Measurements from ENCODE around the gene CWF19L2. TPM values are rescaled to one million over a fixed set of nuclear protein-coding genes. Genes with fewer than 3 reads are reported as not detected.

CWF19L2 gene
- polyA plus RNA-seq, 1 of the 3 experiments (the other 2 are of a cell fraction): 0.74 TPM

DNA sequence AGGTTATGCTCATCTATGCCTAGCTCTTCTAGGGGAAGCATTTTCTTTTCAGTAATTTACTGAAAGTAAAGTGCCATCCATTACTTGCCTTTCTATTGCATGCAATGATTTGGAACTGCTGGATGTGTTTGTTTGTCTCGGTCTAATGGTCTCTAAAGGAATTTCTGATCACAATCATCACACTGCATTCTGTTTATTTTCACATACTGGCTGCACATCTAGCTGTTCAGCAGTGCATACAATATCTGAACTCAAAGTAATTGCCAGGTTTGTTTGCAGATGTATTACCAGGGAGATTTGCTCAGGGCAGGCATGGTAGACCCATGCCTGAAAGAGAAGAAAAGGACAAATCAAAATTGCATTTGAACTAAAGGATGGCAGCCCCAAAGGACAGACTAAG, 36.4 kb upstream of the CWF19L2 start:
- Histone ChIP-seq H3K9ac (no peak overlapping the region), H2AFZ (ENCODE audit: low read depth) (no peak overlapping the region), H3K27me3 (ENCODE audit: insufficient read depth) (no peaks in the 10 kb centered on the region), H3K27ac (ENCODE audit: low read depth in 2 of 2, low read length in 1 of 2) (no peak overlapping the region), H3K9me2 (no peaks in the 10 kb centered on the region), H3K4me1 (ENCODE audit: control insufficient read depth in 1 of 2, insufficient read depth in 2 of 2, low read depth in 1 of 2, low read length in 1 of 2) (peaks cover 0 to 7% of the 10 kb centered on the region in 2 experiments; a peak in 1 of 4 replicates), H3F3A (replicated peaks; ENCODE audit: insufficient read depth) (peaks cover 7% of the 10 kb centered on the region), H4K20me1 (ENCODE audit: insufficient read depth) (no peaks in the 10 kb centered on the region), H3K79me2 (ENCODE audit: insufficient read depth) (no peaks in the 10 kb centered on the region), H3K4me3 (ENCODE audit: low read depth in 2 of 2, low read length in 1 of 2) (no peak overlapping the region), H3K9me3 (no peaks in the 10 kb centered on the region), H3K4me2 (no peak overlapping the region), H3K36me3 (replicated peaks in 1 of 2; ENCODE audit: control insufficient read depth in 1 of 2, insufficient read depth in 2 of 2, low read length in 1 of 2) (no peaks in the 10 kb centered on the region)
- ChIA-PET CTCF (no interaction called here), POLR2A (no interaction called here)
- WGBS (ENCODE audit: low lambda C conversion rate): 83% methylated on average over 1 of the region's 1 CpG
- no peak for DNase-seq
- TF ChIP-seq GATA2 (CRISPR knock-in tag; IDR thresholded peaks at IDR 0.05): no peak
- no peak for TF ChIP-seq RCOR1 (IDR thresholded peaks at IDR 0.05; ENCODE audit: low read length)
- TF ChIP-seq, protein P1, sequence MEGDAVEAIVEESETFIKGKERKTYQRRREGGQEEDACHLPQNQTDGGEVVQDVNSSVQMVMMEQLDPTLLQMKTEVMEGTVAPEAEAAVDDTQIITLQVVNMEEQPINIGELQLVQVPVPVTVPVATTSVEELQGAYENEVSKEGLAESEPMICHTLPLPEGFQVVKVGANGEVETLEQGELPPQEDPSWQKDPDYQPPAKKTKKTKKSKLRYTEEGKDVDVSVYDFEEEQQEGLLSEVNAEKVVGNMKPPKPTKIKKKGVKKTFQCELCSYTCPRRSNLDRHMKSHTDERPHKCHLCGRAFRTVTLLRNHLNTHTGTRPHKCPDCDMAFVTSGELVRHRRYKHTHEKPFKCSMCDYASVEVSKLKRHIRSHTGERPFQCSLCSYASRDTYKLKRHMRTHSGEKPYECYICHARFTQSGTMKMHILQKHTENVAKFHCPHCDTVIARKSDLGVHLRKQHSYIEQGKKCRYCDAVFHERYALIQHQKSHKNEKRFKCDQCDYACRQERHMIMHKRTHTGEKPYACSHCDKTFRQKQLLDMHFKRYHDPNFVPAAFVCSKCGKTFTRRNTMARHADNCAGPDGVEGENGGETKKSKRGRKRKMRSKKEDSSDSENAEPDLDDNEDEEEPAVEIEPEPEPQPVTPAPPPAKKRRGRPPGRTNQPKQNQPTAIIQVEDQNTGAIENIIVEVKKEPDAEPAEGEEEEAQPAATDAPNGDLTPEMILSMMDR (IDR thresholded peaks at IDR 0.05): no peak
- TF ChIP-seq TAF1 (IDR thresholded peaks at IDR 0.05; ENCODE audit: borderline replicate concordance, low read depth, low read length): no peak
- TF ChIP-seq FOXJ3 (CRISPR knock-in tag; IDR thresholded peaks at IDR 0.05): no peak
- no peak for TF ChIP-seq ELF1 (IDR thresholded peaks at IDR 0.05)
- no peak for TF ChIP-seq GABPA (IDR thresholded peaks at IDR 0.05; ENCODE audit: low read depth)
- no peak for TF ChIP-seq NRF1 (IDR thresholded peaks at IDR 0.05; ENCODE audit: low read depth, low read length)
- TF ChIP-seq, protein P2, sequence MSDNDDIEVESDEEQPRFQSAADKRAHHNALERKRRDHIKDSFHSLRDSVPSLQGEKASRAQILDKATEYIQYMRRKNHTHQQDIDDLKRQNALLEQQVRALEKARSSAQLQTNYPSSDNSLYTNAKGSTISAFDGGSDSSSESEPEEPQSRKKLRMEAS (IDR thresholded peaks at IDR 0.05; ENCODE audit: low read depth): no peak
- no peak for TF ChIP-seq YY1 (IDR thresholded peaks at IDR 0.05; ENCODE audit: low read depth)
- no peak for TF ChIP-seq TEAD4 (IDR thresholded peaks at IDR 0.05; ENCODE audit: borderline replicate concordance, insufficient read depth)
- TF ChIP-seq, protein P3, sequence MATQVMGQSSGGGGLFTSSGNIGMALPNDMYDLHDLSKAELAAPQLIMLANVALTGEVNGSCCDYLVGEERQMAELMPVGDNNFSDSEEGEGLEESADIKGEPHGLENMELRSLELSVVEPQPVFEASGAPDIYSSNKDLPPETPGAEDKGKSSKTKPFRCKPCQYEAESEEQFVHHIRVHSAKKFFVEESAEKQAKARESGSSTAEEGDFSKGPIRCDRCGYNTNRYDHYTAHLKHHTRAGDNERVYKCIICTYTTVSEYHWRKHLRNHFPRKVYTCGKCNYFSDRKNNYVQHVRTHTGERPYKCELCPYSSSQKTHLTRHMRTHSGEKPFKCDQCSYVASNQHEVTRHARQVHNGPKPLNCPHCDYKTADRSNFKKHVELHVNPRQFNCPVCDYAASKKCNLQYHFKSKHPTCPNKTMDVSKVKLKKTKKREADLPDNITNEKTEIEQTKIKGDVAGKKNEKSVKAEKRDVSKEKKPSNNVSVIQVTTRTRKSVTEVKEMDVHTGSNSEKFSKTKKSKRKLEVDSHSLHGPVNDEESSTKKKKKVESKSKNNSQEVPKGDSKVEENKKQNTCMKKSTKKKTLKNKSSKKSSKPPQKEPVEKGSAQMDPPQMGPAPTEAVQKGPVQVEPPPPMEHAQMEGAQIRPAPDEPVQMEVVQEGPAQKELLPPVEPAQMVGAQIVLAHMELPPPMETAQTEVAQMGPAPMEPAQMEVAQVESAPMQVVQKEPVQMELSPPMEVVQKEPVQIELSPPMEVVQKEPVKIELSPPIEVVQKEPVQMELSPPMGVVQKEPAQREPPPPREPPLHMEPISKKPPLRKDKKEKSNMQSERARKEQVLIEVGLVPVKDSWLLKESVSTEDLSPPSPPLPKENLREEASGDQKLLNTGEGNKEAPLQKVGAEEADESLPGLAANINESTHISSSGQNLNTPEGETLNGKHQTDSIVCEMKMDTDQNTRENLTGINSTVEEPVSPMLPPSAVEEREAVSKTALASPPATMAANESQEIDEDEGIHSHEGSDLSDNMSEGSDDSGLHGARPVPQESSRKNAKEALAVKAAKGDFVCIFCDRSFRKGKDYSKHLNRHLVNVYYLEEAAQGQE (IDR thresholded peaks at IDR 0.05; ENCODE audit: low read depth, low read length): no peak
- no peak for TF ChIP-seq POLR2AphosphoS5 (IDR thresholded peaks at IDR 0.05; ENCODE audit: low read depth, low read length)
- TF ChIP-seq SMC3 (IDR thresholded peaks at IDR 0.05; ENCODE audit: low read depth, low read length): no peak
- TF ChIP-seq, protein P4, sequence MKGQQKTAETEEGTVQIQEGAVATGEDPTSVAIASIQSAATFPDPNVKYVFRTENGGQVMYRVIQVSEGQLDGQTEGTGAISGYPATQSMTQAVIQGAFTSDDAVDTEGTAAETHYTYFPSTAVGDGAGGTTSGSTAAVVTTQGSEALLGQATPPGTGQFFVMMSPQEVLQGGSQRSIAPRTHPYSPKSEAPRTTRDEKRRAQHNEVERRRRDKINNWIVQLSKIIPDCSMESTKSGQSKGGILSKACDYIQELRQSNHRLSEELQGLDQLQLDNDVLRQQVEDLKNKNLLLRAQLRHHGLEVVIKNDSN (IDR thresholded peaks at IDR 0.05; ENCODE audit: borderline replicate concordance, low read depth): no peak
- no peak for TF ChIP-seq RFX5 (IDR thresholded peaks at IDR 0.05; ENCODE audit: low read length)
- TF ChIP-seq EZH2phosphoT487 (IDR thresholded peaks at IDR 0.05; ENCODE audit: borderline replicate concordance, low read depth): no peak
- TF ChIP-seq, protein P5, sequence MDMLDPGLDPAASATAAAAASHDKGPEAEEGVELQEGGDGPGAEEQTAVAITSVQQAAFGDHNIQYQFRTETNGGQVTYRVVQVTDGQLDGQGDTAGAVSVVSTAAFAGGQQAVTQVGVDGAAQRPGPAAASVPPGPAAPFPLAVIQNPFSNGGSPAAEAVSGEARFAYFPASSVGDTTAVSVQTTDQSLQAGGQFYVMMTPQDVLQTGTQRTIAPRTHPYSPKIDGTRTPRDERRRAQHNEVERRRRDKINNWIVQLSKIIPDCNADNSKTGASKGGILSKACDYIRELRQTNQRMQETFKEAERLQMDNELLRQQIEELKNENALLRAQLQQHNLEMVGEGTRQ (IDR thresholded peaks at IDR 0.05; ENCODE audit: borderline replicate concordance, low read depth, low read length): no peak

All from SK-N-SH (cell line).